Stimulated activated CD4-positive, alpha-beta T cell treated with anti-CD3 and anti-CD28 coated beads, Interleukin-1b, Interleukin-23, amount 100 ng/mL, for 1 hour (primary cell): ENCODE results near the gene TSPEAR.

ENCODE experiments used
- DNase-seq, 2 donors: peaks; one replicate each; pipeline ENCODE4 v3.0.0-alpha.2; 2020; ENCODE audit warnings: low read depth in 2 of 2

TSPEAR gene

GRCh38 chr21:44711327-44712202, at the start of gene TSPEAR:
TSS of gene TSPEAR (minus strand) at chr21:44711572. CDS start at chr21:44711514, 58 bp downstream.
- no peak for DNase-seq

- no peak for DNase-seq
These were observed 49.0 kb upstream of the TSPEAR start for GRCh38 chr21:44760376-44760775.

GRCh38 chr21:44759628-44760285, 48.4 kb upstream of the TSPEAR start:
- no peak for DNase-seq

DNA sequence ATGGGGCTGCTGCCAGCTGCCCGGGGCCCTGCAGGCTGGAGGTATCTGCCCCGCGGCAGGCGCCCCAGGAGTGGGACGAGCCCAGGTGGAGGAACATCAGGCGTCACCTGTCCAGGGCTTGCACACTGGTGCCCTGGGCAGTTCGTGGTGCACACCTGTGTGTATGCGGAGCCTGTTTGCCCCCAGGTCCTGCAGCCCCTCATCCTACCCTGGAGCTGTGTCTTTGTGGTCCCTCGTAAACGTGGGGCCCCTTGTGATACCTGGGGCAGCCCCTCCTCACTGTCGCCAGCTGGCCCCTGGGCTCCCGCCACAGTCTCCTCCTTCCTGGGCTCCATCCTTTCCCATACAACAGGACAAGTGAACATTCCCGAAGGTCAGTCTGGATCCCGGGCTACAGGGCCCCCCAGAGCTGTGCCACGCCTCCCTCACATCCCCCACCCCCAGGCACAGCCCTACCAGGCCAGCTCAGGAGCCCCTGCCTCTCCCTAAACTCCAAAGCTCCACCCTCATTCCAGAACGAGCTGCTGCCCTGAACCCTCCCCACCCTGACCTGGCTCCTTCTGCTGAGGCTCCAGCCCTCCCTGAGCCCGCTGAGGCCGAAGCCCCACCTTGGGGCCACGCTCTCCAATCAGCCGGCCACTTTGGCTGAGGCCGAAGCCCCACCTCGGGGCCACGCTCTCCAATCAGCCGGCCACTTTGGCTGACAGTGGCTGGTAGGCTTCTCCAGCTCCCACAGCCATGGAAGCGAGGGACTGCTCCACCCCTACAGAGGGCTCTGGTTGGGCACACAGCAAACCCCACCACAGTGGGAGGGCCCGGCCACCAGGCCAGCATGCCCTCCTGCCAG, 47.6 kb upstream of the TSPEAR start:
- DNase-seq = no peak

GRCh38 chr21:44758141-44758561, 46.8 kb upstream of the TSPEAR start:
- DNase-seq = no peak

DNA sequence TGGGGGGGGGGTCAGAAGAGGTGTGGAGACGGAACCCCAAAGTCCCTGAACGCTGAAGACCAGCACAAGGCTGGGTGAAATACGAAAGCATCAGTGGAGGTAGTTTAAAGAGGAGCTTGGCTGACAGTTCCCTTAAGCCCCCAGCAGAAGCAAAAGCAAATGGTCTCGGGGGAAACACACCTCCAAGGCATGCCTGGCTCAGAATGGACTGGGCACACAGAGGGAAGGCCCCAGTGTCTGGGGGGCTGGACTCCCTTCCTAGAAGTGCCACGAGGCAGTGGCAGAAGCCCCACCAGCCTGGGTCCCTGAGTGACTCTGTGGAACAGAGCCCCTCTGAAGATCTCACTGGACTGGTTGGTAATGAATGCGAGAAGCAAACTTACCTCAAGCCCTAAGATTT, 46.4 kb upstream of the TSPEAR start:
- DNase-seq = no peak

GRCh38 chr21:44756423-44757185, 45.2 kb upstream of the TSPEAR start:
- no peak for DNase-seq

DNA sequence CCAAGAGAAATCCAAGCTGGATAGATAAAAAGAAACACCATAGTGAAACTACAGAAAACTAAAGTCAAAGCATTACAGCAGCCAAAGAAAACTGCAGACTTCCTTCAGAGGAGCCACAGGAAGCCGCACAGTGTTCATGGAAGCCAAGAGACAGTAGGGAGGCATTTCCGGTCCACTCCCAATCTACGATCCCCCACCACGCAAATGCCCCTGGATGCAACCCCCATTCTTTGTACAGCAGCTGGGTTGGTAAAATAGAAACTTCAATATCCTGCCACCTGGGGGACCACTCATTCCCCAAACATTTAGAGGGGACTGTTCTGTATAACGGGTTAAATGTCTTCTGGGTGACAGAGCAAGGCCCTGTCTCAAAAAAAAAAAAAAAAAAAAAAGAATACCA, 43.9 kb upstream of the TSPEAR start:
- DNase-seq = no peak

DNA sequence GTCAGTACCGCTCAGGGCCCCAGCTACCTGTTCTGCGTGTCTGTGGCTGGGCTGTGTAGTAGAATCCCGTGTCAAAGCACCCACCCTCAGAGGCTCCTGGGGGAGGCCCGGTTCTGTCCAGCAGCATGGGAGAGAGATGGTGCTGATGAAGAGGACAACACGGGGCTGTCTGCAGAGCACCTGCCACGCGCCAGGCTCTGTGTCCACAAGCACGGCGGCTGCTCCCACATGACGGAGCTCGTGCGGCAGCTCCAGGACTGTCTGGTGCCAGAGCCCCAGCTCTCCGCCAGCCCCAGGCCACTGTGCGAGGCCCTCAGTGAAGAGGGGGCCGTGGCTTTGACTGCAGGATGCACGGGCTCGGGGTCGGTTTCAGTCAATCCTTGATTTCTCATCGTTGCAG, 42.0 kb upstream of the TSPEAR start:
- DNase-seq = no peak

DNA sequence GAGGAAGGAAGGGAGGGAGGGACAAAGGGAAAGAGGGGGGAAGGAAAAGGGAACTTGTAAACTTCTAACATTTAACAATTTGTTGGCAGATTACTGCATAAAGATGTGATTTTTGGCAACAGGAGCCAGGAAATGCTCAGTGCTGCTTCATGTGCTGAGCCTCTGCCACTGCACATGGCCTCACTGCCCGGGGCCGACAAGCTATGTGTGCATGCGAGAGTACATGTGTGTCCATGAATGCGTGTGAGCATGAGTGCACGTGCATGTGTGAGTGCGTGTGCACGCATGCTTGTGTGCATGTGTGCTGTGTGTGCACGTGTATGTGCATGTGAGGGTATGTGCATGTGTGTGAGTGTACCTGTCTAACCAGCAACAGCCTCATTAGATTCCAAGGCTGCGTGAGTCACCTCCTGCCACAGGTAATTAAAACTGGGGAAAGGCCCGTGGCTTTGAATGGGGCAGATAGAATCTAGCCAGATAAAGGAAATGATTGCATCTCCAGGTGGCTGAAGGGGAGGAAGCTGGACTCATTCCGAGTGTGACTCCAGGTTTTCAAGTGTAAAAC, 41.4 kb upstream of the TSPEAR start:
- DNase-seq = no peak

DNA sequence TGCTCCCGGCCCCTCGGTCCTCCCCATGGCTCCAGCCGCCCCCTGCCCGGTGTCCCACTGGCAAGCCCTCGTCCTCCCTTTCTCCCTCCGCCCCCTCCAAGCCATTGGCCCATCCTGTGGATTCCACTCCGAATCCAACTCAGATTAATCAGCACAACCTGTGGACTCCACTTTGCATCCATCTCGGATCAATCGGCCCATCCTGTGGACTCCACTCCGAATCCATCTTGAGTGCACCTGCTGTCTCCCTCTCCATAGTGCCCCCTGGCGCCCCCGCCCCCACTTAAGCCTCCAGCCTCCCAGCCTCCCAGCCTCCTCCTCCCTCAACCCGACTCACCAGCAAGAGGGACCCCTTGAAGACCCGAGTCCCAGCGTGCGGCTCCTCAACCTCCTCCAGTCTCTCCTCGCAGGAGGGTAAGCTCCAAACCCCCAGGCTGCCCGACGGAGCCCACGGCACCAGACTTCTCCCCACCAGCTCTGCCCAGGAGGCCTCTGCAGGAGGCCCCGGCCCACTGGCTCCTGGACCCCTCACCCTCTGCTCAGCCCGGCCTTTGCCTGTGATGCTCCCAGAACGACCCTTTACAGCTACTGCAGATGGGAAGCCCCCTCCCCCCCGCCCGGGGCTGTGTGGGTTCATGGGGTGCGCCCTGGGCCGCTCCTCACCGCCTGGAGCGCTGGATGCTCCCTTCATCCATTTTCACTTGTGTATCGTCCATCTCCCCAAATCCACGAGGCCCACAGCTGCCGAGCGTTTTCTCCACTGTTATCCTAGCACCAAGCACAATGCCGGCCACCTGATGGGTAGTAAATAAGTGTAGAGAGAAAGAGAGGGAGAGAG, 40.6 kb upstream of the TSPEAR start:
- DNase-seq = no peak

DNA sequence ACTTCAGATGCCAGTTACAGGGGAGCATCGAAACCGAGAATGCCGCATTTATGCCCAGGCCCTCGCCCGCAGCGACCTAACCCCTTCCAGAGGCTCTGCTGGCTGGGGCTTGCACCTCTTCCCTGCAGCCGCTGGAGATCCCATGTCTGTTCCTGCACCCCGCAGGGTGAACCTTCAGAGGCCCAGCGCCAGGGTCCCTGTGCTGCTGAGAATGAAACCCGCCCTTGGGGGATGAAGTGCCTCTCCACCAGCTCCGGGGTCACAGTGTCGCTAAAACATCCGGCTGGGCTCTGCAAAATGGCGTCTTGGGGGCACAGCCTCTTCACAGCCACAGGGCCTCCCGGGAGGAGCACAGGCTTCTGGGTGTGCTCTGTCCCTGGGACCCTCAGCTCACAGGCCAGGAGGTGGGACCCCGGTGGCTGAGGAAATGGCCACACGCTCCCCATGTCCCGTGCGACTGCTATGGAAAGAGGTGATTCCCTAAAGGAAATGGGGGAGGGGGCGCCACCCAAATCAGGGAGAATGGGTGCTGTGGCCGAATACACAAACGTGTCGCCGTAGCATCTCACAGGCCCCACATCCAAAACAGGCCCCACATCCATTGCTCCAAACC, 39.9 kb upstream of the TSPEAR start:
- DNase-seq = no peak

GRCh38 chr21:44750675-44751025, 39.3 kb upstream of the TSPEAR start:
- no peak for DNase-seq

DNA sequence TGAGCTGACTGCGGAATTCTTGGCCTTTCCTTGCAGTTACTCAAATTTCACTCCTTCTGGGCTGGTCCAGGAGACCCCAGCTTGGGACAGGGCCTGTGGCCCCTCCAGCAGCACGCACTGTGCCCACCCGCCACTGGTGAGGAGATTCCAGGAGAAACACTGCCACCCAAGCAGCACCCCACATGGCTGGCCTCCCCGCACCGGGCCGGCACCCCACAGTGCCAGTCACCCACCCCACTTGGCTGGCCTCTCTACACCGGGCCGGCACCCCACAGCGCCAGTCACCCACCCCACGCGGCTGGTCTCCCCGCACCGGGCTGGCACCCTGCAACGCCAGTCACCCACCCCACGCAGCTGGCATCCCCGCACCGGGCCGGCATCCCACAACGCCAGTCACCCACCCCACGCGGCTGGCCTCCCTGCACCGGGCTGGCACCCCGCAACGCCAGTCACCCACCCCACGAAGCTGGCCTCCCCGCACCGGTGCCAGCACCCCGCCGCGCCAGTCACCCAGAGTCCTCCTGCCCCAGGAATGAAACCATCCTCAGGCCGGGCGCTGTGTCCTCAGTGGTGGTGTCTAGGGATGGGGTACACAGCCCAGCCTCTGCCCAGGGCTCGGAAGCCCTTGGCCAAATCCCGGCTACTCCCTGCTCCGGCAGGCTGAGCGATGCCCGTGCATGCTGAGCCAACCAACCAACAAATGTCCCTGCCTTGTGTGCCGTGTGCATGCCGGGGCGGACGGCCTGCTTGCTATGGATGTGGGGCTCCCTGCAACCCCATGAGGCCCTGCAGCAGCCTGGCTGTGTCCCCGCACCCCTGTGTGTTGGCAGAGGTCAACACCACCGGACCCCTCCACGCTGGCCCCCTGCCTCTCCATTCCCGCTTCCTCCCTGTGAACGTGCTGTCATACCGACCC, 38.6 kb upstream of the TSPEAR start:
- no peak for DNase-seq

DNA sequence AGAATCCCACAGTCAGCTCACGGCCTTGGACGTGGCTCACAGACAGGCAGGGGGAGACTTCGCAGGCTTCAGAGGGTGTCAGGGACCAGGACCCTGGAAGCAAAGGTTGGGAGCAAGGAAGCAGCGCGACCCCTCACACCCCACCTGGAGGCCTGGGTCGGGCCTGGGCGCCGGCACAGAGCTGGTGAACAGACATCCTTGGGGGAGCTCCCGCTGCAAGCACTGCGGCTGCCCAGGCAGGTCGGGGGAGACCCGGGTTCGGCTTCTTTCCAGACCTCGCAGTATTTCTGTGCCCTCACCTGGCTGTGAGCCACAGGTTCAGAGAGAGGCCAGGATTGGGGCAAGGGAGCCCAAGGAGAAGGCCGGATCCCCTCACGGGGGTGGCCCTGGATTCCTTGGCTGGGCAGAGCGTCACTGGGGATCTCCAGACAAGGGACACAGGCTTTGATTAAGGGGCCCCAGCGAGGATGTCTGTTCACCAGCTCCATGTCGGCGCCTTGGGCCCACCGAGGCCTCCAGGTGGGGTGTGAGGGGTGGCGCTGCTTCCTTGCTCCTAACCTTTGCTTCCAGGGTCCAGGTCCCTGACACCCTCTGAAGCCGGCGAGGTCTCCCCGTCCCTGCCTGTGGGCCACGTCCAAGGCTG, 37.9 kb upstream of the TSPEAR start:
- no peak for DNase-seq

- no peak for DNase-seq
These were observed 37.2 kb upstream of the TSPEAR start for GRCh38 chr21:44748621-44749020.

GRCh38 chr21:44742418-44743153, 31.2 kb upstream of the TSPEAR start:
- DNase-seq = no peak

DNA sequence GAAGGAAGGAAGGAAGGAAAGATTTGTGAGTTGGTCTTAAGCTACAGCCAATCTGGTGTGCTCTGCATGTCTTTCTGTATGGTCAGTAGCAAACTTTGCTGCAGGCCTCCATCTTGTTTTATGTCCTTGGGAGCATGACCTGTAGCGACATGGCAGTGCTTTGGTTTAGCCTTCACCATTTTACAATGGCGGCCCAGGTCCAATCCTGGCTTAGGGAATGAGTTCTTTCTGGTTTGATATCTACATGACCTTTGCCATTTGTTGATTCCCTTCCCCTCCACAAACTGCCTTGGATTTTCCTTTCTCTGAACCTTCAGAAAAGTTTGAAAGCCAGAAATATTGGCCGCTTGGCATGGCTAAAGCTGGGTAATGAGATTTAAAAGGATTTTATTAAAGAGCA, 30.5 kb upstream of the TSPEAR start:
- no peak for DNase-seq
